HG02763 (cell line): ENCODE data around the gene ASPSCR1.

ENCODE experiments used
- ATAC-seq: cut with Tn5 transposase; IDR thresholded peaks from one replicate; pipeline ENCODE4 v1.9.1; 2021; ENCODE audit warnings: mild to moderate bottlenecking, moderate library complexity; ENCODE audit not compliant: unreplicated experiment

Gene ASPSCR1

DNA sequence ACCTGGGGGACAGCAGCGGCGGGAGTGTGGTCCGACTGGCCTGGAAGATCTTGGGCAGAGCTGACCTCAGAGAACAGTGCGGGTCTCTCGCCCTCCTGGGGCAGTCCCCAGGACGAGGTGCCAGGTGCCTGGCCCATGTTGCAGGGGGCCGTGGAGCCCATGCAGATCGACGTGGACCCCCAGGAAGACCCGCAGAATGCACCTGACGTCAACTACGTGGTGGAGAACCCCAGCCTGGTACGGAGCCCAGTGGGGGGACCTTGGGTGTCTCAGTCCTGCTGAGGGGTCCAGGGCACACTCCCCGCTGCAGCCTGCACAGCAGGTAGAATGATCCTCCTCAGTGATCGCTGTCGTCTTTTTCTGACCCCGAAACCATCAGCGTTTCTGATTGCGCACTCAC, 75.7 kb downstream of the ASPSCR1 start:
- ATAC-seq = no peak

DNA sequence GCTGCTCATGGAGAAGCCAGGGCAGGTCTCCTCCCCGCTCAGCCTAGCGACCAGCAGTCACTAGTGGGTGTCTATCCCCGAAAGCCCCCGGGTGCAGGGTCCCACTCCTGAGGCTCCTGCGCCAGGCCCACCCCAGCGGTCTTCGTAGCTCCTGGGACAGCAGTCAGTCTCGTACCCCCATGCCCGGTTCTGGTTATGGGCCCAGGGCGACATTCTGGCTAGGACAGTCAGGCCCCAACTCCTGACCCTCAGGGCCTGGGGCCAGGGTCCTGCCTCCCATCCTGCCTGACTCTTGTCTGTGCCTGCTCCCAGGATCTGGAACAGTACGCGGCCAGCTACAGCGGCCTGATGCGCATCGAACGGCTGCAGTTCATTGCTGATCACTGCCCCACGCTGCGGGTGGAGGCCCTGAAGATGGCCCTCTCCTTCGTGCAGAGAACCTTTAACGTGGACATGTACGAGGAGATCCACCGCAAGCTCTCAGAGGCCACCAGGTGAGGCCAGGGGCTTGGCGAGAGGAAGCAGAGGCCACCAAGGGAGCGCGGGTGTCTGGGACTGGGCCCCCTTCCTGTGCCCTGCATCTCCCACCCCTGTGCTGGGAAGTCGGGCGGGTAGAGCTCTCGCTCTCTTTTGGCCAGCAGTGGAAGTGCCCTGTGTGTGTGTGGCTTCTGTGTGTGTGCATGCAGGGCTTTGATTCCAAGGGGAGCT, 76.3 kb downstream of the ASPSCR1 start:
- ATAC-seq = no peak

DNA sequence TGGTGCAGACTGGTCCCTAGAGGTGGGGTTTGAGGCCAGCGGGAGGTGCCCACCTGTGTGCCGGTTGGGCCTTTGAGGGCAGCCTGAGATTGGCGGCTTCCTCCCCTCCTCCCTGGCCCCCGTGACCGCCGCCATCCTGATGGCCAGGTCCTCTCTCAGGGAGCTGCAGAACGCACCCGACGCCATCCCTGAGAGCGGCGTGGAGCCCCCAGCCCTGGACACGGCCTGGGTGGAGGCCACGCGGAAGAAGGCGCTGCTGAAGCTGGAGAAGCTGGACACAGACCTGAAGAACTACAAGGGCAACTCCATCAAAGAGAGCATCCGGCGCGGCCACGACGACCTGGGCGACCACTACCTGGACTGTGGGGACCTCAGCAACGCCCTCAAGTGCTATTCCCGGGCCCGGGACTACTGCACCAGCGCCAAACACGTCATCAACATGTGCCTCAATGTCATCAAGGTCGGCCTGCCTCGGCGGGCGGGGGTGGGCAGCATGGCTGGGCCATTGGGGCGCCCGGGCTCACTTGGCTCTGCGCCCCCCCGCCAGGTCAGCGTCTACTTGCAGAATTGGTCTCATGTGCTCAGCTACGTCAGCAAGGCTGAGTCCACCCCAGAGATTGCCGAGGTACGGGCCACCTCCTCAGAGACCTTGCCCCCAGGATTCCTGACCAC, 77.1 kb downstream of the ASPSCR1 start:
- ATAC-seq = no peak

DNA sequence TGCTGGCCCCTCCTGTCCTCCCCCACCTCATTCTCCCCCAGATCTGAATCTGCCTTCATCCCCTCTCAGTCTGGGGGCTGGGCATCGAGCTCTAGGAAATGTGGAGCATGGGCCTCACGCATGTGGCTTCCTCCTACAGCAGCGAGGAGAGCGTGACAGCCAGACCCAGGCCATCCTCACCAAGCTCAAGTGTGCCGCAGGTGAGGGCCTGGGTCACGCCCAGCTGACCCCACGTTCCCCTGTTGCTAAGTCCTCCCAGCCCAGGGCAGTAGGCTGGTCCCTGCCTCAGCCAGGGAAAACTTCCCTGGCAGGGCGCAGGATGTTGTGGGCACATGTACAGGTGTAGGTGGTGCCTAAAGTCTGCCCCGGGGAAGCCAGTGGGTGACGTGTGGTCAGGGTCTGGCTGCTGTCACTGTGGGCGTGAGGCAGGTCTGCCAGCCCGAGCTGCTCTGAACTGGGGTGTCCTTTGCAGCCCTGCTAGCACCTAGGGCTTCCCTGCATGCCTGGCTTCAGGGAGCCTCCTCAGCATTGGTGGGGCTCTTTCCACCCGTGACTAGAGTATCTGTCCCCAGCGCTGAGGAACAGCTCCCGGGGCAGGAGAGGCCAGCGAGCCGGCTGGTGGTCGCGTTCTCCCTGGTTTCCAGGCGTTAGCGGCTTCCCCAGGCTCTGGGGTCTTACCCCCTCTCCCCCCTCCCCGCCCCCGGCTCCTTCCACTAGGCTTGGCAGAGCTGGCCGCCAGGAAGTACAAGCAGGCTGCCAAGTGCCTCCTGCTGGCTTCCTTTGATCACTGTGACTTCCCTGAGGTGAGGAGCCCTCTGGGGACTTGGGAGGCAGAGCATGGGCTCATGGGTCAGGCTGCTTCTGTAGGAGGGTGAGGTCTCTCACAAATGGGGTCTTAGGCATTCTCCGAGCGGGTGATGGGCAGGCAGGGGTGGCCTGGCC, 77.9 kb downstream of the ASPSCR1 start:
- no peak for ATAC-seq

DNA sequence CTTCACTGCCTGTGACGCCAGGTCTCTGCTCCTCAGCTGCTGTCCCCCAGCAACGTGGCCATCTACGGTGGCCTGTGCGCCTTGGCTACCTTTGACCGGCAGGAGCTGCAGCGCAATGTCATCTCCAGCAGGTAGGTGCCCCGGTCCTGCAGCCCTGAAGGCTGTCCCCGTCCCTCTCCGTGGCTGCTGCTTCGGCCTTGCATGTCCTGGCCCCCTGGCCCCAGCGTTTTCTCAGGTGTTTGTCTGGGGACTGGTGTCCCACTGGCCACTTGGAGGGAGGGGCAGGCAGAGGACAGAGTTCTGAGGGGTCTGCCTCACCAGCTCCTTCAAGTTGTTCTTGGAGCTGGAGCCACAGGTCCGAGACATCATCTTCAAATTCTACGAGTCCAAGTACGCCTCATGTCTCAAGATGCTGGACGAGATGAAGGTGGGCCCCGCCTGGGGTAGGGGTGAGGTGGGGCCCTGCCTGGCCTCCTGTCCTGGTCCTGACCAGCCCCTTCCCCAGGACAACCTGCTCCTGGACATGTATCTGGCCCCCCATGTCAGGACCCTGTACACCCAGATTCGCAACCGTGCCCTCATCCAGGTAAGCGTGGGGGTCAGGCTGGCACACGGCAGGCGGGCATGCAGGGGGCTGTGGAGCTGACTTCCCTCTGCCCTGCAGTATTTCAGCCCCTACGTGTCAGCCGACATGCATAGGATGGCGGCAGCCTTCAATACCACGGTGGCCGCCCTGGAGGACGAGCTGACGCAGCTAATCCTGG, 78.7 kb downstream of the ASPSCR1 start:
- ATAC-seq = no peak

DNA sequence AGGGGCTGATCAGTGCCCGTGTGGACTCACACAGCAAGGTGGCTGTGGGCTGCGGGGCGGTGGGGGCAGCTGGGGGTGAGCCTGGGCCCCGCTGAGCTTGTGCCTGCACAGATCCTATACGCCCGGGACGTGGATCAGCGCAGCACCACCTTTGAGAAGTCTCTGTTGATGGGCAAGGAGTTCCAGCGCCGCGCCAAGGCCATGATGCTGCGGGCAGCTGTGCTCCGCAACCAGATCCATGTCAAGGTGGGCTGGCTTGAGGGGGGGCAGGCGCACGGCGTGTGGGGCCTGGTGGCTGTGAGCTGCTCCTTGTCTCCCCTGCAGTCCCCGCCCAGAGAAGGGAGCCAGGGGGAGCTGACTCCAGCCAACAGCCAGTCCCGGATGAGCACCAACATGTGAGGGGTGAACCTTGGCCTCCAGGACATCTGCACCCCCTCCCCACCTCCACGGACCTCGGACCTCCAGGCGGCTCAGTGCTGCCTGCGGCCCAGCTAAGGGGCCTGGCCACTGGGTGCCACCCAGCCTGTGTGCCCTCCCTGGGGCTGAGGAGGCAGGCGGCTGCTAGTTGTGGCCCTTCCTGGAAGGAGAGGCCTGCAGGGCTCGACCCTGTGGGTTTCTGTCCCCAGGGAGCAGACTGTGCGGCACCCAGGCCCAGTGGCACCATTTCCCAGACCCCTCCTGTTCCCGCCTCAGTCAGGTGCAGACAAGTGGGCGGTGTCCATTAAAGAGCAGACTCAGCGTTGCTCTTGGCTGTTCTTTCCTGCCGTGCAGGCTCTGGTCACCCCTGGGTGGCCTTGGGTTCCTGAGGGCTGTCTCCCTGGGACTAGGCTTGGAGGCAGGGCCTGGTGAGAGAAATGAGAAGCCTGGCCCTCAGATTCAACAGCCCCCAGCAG, 79.5 kb downstream of the ASPSCR1 start:
- ATAC-seq = no peak

DNA sequence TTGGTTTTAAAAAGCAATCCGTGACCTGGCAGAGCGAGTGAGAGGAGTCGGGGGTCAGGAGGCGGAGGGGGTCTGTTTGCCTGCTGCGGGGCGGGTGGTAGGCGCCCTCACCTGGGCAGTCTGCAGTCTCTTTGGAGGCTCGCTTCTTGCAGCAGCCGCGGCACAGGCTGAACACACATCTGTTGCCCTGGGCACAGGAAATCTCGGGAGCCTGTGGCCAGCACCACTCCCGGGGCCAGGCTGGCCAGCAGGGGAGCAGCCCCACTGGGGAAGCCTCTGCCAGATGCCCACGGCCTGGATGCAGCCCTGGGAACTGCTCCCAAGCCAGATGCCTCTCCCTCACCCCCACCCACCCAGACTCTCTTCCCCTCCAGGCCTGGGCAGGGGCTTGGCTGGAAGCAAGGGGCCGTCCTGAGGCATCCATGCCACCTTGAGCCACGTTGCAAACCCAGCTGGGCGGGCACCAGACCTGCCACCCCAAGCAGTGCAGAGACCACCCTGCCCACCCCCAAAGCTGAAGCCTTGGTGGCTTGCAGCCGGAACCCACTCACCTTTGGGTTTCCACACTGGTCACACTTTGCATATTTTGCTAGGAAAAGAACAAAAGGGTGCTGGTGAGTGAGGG, 80.9 kb downstream of the ASPSCR1 start:
- ATAC-seq = no peak

DNA sequence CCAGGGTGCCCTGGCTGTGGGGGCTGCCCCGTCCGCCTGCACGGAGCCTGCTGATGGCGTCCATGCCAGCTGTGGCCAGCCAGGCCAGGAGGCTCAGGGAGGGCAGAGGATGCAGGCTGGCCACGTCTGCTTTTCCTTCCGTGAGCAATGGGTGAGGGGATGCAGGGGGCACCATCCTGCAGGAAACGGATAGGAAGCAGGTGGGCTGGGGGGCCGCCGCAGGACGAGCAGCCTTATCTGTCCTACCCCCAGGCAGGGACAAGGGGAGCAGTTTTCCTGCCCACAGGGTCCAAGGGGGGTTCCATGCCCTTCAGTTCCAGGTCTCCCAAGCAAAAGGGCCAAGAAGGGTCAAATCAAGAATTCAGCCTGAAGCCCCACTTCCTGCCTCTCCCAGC, 81.4 kb downstream of the ASPSCR1 start:
- no peak for ATAC-seq

DNA sequence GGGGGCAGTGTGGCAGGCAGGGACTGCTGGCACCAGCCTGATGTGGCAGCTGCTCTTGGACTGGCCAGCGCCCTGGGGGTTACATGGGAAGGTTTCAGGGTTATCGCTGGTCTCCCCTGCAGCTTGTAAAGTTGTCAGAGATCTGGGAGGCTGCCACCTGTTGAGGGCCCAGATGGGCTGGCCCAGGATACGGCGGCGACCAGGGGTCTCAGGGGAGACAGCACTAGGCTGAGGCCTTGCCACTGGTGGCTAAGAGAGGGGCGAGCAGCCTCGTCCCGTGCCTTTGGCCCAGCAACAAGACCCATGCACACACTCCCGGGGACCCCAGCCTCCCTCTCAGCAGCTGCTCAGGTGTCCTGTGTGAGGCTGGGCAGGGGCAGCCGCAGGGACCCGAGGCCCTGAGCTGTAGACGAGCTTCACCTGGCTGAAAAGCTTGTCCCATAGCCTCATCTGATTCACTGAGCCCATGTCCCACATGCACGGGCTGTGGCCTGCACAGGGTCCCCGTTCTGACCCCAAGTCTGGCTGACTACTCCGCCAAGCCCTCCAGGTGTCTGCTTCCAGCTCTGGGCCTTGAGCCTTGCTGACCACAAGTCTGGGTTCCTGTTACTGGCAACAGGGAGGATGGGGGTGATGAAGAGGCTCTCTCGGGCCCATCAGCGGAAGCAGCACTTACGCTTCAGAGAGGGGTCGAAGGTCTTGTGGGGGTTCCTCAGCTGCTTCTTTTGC, 82.0 kb downstream of the ASPSCR1 start:
- ATAC-seq = no peak

DNA sequence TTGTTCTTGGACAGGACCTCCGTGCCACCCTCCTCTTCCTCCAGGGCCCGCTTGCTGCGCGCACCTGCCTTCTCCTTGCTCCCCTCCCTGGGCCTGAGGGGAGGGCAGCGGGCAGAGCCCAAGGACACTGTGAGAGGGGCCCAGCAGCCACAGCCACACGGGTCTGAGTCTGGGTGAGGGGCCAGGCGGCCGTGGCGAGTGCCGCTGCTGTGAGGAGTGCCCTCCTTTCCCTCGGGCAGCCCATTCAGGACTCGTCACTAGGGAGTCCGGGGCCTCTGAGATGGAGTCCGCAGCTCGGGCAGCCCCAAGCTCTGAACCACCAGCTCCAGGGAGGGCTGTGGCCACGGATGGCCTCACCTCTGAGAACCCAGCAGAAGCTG, 82.6 kb downstream of the ASPSCR1 start:
- ATAC-seq = no peak

DNA sequence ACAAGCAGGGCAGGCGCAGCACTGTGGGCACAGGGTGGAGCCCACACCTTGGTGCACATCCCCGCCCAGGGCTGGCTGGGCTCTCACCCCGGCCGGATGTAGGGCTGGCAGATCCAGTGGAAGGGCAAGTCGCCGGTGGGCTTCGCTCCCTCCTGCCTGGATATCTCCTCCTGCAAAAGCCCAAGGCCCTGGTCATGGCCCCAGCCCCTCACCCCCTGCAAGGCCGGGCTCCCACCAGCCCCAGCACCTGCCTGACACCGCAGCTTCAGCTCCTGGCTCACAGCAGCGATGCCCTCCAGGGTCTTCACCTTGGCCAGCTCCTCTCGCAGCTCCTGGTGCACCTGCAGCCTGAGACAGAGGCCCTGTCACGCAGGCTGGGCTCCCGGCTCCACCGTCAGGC, 83.2 kb downstream of the ASPSCR1 start:
- ATAC-seq = no peak

DNA sequence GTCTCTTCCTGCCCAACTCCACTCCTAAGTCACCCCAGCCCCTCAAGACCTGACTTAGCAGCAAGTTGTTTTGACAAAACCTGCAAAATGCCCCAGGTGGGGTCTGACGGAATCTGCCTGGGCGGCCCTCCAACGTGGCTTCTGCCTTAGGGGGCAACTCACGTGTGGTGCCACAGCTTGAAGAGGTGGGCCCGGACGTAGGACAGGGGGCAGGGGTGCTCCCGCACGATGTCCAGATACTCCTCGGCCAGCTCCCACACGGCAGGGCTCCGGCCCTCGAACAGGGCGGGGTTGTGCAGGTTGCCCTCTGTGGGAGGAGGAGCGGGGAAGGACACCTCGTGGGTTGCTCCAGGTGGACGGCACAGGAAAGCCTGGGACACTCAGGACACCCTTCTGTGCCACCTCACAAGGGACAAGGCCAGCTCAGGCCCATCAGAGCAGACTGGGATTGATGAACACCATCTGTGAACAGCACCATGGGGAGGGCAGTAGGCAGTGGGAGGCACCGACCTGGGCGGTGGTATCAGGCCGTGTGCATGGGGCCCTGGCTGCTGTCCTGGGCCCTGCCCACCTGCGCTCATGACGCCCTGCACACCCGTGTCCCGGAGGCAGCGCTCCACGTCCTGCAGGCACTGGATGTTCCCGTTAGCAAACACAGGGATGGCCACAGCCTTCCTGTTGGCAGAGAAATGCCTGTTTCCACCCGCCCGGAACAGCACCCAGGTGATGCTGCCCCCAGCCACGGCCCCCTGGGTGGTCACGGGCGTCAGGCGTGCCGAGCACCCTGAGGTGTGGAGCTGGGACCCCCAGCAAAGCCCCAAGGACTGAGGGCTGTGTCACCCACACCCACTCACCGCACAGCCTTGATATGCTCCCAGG, 83.9 kb downstream of the ASPSCR1 start:
- ATAC-seq = no peak

DNA sequence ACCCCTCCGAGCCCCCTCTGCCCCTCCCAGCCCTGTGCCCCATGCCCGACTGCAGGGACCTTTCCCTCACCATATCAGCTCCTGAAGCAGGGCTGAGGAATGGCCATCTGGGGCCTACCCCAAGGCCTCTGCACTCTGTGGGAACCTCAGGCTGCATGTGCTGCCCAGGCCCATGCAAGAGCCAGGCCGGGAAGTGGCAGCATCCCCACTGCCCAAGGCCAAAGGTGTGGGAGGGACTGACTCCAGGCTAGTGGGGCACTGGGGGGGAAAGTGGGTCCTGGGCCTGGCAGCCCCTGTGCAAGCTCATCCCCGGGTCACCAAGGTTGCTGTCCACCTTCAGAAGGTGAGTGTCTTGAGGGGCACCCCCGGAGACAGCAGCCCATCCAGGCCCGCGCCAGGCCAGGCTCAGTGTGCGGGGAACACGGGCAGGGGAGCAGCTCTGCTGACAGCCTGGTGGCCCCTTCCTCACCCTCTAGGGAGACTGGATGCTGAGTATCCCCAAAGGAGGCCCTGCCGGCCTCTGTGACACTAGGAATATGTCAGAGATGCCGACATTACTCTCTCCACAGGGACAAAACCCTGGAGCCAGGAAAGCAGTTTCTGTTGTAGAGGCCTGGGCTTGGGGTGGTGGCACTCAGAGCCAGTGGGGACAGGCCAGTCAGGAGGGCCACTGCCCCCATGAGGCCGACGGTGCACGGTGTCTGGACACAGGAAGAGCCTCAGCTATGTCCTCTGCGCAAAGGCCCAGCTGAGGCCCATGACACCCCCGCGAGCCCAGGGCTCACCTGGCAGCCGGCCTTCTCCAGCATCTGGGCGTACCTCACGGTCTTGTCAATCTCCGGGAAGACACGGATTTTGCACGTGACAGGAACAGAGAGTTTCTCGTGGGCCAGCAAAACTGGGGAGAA, 84.9 kb downstream of the ASPSCR1 start:
- no peak for ATAC-seq

DNA sequence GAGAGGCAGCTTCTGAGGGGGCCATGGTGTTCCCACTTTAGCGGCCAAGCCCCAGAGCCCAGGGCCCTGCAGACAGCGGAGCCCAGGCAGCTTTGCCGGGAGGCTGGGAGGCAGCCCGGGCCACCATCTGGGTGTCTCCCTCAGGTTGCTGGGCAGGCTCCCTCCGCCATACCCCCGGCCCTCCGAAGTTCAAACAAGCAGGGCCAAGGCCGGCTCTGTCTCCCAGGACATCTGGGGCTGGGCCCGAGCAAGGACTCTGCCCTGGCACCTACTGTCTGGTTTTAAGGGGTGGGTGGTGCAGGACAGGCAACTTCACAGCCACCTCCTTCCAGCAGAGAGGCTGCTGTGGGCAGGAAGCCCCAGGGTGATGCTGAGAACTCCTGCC, 85.5 kb downstream of the ASPSCR1 start:
- no peak for ATAC-seq

DNA sequence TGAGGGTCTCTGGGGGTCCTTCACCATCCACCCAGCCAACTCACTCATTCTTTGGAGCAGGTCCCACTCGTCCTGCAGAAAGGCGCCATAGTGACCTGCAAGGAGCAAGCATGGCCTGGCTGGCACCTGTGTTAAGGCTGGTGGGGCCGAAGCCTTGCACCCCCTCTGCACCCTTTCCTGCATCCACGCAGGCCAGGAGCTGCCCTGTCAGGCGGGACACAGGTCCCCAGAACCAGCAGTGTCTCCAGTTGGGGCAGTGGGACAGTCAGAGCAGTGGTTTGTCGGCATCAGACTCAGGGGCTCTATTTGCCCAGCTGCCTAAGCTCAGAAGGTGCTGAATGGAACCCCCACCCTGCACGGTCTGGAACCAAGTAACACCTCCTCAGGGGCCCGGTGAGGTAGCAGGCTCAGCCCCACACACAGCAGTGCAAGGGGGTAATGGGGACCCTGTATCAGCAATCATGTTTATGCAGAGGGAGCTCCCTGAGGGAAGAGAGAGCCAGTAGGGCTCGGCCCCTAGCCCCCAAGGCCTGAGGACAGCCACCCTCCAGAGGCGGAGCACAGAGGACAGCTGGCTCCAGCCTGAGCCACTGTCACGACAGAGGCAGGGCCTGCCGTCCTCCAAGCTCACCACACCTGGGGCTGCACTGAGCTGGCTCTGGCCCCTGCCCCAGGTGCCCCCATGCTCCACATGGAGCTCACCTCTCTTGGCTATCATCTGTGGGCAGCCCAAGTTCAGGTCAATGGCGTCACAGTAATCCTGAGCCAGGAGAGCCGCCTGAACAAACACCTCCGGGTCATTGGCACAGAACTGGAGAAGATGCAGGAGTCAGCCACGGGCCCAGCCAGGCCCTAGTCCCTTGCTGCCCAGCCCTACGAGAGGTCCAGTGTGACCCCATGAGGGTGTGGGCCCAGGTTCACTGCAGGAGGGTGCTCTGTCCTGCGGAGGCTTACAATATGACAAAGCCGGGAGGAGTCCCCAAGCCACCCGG, 86.3 kb downstream of the ASPSCR1 start:
- ATAC-seq = no peak
